ENCODE measurements around the gene METTL2A. TPM values are rescaled to one million over a fixed set of nuclear protein-coding genes. Genes with fewer than 3 reads are reported as not detected.
"Not testable (repeated sequence)": the region's sequence is repeated elsewhere in the genome, so short reads cannot be mapped to it uniquely, and the experiment has no call there.

Gene METTL2A
- total and polyA plus RNA-seq, 3 donors from 2014 or later, result 17.2 to 21.0 (median 17.8) TPM

DNA sequence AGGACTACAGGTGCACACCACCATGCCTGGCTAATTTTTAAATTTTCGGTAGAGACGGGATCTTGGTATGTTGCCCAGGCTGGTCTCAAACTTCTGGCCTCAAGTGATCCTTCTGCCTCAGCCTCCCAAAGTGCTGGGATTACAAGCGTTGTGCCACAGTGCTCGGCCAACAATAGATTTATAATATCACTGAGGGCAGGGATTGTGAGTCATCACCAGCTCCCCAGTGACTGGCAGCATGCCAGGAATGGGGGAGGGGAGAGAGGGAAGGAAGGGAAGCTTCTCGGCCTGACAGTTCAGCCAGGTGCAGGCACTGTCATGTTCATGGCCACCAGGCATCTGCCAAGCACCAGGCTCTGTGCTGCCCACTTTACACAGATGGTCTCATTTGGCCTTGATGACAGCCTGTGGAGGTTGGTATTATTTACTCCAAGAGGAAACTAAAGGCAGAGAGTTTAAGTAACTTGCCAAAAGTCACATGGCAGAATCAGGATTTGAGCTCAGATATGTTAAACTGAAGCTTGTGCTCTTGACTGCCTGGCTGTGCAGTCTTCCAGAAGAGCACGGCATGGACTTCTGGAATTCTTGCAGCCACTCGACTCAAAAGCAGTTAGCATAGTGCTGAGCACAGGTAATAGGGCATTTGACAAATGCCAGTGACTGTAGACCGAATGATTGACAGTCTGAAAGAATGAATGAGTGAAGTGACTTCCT is 47.1 kb downstream of the METTL2A start:
- intact Hi-C loops (cut with DNase I; ENCODE audit: low total_unique reads); H3K4me3 ChIP-seq; H3K27me3 ChIP-seq; H3K4me1 ChIP-seq; H3K9me3 ChIP-seq; H3K36me3 ChIP-seq (ENCODE audit: low read depth, missing control alignments): not testable (repeated sequence)
- DNase-seq, result peak; percentile 59
- peak overlapping the region in 1 of 2 donors; percentile 30 for H3K27ac ChIP-seq
- WGBS, 2 donors, result 57 to 65% methylated on average over 5 of the region's 8 CpGs

DNA sequence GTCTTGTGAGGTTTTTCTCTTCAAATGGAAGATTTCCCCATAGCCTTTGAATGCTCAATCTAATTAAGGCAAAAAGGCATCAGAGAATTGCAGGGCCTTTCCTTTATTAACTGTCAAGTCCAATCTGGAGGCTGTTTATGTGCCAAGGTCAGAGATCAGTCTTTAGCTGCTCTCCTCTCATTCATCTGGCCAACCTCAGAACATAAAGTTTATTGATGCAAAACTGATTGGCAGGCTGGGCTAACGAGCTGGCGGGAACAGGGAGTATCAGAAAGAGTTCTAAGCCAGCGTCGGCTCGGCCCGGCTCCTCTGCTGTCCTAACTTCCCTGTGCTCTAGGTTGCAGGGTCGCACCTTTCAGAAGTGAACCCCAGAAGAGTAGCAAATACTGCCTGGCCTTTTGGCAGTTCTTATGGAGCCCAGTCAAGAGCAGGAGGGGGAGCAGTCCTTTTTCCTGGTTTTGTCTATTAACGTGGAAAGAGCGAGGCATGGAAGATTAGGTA is 47.7 kb downstream of the METTL2A start:
- H3K4me3 ChIP-seq; H3K27ac ChIP-seq; H3K36me3 ChIP-seq (ENCODE audit: low read depth, missing control alignments); H3K27me3 ChIP-seq; H3K9me3 ChIP-seq; DNase-seq; H3K4me1 ChIP-seq; intact Hi-C loops (cut with DNase I; ENCODE audit: low total_unique reads): not testable (repeated sequence)
- WGBS, 2 donors, result 41 to 42% methylated on average over 9 of the region's 9 CpGs

DNA sequence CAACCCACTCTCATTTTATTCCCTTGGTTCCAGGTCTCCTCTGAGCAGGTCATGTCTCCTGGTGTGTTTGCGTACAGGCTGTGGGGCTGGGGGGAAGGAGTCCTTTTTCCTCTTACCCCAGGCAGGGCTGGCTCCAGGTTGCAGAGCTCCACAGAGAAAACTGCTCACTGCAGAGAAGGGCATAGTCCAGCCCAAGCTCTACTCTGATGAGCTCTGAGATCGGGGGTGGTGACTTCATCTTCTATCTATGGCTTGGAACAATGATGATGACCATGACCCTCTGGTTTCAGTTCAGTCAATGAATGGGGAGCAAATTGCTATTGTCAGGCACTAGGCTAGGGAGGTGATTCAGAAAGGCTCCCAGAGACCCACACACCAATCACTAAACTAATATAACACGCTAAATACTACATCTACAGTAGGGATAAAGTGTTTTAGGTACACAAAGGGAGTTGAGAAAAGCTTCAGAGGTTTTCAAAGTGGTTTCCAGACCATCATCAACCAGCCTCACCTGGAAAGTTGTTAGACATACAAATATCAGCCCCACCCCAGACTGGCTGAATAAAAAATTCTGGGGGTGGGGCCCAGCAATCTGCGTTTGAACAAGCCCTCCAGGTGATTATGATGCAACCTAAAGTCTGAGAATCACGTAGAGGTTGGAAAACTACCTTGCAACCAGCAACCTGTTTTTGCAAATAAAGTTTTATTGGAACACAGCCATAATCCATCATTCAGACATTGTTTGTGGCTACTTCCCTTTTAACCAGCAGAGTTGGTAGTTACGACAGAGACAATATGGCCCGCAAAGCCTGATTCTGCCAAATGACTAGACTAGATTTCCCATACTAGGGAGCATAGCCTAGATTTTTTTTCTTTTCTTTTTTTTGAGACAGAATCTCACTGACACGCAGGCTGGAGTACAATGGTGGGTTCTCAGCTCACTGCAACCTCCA is 49.6 kb downstream of the METTL2A start:
- DNase-seq; H3K4me3 ChIP-seq; H3K9me3 ChIP-seq; H3K27me3 ChIP-seq; H3K27ac ChIP-seq; intact Hi-C loops (cut with DNase I; ENCODE audit: low total_unique reads); H3K36me3 ChIP-seq (ENCODE audit: low read depth, missing control alignments): not testable (repeated sequence)
- H3K4me1 ChIP-seq, result peaks cover 13% of the 10 kb centered on the region
- WGBS, 2 donors, result 88 to 92% methylated on average over 8 of the region's 8 CpGs

DNA sequence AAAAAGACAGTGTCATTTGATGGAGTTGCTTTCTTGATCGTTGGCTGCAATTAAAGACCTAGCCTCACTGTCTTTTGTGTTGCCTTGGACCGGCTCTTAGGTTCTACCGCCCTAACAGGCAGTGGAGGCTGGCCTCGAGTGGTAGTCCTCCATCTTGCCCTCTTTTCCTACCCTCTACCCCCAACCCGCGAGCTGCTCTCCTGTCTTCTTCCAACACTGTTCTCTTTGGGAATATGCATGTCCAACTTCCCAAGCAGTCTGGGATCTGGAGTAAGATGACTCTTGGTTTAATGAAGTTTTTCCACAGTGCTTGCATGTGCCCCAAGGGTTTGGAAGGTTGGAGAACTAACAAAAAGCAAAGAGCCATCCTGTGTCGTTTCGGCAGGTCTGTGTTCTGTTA is 53.4 kb downstream of the METTL2A start:
- H3K27me3 ChIP-seq; H3K9me3 ChIP-seq; DNase-seq; intact Hi-C loops (cut with DNase I; ENCODE audit: low total_unique reads); H3K36me3 ChIP-seq (ENCODE audit: low read depth, missing control alignments): not testable (repeated sequence)
- Histone ChIP-seq H3K4me3 (peak overlapping the region in 1 of 2 donors; percentile 84), H3K4me1 (peaks cover 14% of the 10 kb centered on the region), H3K27ac (peak overlapping the region; percentile 80 to 98)
- WGBS, 2 donors, result 38 to 52% methylated on average over 8 of the region's 8 CpGs

DNA sequence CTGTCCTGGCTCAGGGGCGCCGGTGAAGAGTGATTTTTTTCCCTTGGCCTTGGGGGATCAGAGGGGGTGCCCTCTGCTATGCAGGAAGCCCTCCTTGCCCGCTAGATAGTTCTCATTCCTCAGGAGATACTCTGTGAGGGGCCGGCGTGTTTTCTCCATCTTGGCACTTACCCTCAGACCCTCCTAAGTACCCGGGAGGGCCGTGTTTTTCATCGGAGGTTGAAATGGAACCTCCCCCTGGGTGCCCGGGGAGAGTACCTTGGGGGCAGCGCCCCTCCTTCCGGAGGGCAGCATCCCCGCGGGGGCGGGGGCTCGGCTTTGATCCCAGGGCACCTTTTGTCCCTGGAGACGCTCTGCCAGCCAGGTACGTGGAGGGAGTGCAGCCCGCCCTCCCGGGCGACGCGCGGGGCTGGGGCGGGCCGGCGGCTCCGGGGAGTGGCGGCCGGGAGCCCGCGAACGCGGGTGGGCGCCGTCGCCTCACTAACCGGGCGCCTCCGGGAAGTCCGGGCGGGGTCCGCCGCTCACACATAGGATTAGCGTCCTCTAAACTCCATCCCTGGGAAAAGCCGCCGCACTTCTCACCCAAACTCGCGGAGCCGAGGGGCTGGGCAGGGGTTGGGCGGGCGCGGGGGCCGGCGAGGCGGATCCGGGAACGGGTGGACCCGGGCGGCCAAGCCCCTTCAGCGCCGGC is 54.2 kb downstream of the METTL2A start:
- WGBS, 2 donors, result 0% methylated on average over 11 to 54 of the region's 61 CpGs

DNA sequence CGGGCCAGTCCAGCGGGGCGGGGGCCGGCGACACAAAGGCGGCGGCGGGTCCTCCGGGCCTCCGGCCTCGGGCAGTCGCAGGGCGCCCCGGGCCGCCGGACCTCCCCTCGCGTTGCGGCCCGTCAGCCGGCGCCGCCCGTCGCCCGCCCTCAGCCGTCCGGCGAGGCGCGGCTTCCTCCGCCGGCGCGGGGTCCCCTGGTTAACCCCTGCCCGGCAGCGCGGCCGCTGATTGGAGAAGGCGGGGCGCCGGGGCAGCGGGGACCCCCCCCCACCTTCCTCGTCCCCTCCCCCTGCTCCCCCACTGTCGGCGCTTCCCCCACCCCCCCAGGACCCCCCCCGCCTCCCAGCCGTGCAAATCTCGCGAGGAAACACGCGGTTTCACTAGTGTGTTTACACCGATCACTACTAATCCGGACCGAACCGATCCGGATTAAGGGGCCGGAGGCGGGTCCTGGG is 54.8 kb downstream of the METTL2A start, which contains the start of gene TLK2:
Gene TLK2, plus strand, starts transcription at position 402 of the 456 bp plus-strand sequence. CDS start 2,301 bp downstream, outside the sequence.
- peak within 1 kb of the TSS; percentile 94 to 98 for H3K27ac ChIP-seq
- no peaks in the 10 kb centered on the region for H3K9me3 ChIP-seq
- no peaks in the 10 kb centered on the region for H3K27me3 ChIP-seq
- DNase-seq, result peak; percentile 80
- no peak for TF ChIP-seq POLR2A (IDR thresholded peaks at IDR 0.05)
- TF ChIP-seq, protein P1, sequence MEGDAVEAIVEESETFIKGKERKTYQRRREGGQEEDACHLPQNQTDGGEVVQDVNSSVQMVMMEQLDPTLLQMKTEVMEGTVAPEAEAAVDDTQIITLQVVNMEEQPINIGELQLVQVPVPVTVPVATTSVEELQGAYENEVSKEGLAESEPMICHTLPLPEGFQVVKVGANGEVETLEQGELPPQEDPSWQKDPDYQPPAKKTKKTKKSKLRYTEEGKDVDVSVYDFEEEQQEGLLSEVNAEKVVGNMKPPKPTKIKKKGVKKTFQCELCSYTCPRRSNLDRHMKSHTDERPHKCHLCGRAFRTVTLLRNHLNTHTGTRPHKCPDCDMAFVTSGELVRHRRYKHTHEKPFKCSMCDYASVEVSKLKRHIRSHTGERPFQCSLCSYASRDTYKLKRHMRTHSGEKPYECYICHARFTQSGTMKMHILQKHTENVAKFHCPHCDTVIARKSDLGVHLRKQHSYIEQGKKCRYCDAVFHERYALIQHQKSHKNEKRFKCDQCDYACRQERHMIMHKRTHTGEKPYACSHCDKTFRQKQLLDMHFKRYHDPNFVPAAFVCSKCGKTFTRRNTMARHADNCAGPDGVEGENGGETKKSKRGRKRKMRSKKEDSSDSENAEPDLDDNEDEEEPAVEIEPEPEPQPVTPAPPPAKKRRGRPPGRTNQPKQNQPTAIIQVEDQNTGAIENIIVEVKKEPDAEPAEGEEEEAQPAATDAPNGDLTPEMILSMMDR (IDR thresholded peaks at IDR 0.05), result no peak
- H3K4me1 ChIP-seq, result peaks cover 14% of the 10 kb centered on the region
- no peaks in the 10 kb centered on the region for H3K36me3 ChIP-seq (ENCODE audit: low read depth, missing control alignments)
- intact Hi-C loops (cut with DNase I; ENCODE audit: low total_unique reads), result no loop called here
- peak within 1 kb of the TSS; percentile 84 to 88 for H3K4me3 ChIP-seq
- WGBS, 2 donors, result 1 to 2% methylated on average over 19 to 38 of the region's 59 CpGs

More for the DNA sequence above, 54.2 kb downstream of the METTL2A start:
- H3K36me3 ChIP-seq (ENCODE audit: low read depth, missing control alignments); H3K9me3 ChIP-seq; intact Hi-C loops (cut with DNase I; ENCODE audit: low total_unique reads); H3K27me3 ChIP-seq: not testable (repeated sequence)
- peak; percentile 38 for DNase-seq
- H3K4me3 ChIP-seq, result peak overlapping the region; percentile 84 to 88
- peaks cover 14% of the 10 kb centered on the region for H3K4me1 ChIP-seq
- H3K27ac ChIP-seq, result peak overlapping the region; percentile 80 to 98

DNA sequence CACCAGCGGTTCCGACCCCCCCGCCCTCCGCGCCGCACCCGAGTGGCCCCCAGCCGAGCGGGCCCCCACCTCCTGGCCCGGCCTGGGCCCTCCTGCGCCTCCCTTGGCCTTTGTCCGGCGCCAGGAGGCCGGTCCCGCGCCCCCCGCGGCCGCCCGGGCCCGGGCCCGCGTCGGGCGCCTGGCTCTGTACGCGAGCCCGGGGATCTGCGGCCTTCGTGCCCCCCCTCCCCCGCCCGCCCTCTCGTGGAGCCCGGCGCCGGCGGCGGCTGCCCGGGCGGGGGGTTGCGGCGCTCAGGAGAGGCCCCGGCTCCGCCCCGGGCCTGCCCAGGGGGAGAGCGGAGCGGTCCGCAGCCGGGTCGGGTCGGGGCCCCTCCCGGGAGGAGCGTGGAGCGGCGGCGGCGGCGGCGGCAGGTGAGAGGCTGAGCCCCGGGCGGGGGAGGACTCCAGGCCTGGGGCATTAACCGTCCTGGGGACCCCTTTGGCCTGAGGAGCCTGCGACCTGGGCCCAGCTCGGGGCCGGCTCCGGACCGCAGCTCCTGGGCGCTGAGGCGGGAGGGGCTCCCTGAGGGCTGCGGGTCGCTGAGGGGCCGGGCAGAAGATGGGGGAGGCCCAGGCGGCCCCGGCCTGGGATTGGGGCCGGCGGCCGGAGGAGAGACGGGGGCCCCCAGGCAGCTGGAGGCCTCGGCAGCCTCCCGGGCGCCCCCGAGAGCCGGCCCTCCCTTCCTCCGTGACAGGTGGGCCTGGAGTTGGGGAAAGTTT is 55.4 kb downstream of the METTL2A start:
- 0% methylated on average over 29 of the region's 84 CpGs; no CpG with 5 or more reads in 1 of the 2 donors for WGBS, 2 donors
- not testable (repeated sequence) for DNase-seq
- H3K4me1 ChIP-seq, result peaks cover 14% of the 10 kb centered on the region

DNA sequence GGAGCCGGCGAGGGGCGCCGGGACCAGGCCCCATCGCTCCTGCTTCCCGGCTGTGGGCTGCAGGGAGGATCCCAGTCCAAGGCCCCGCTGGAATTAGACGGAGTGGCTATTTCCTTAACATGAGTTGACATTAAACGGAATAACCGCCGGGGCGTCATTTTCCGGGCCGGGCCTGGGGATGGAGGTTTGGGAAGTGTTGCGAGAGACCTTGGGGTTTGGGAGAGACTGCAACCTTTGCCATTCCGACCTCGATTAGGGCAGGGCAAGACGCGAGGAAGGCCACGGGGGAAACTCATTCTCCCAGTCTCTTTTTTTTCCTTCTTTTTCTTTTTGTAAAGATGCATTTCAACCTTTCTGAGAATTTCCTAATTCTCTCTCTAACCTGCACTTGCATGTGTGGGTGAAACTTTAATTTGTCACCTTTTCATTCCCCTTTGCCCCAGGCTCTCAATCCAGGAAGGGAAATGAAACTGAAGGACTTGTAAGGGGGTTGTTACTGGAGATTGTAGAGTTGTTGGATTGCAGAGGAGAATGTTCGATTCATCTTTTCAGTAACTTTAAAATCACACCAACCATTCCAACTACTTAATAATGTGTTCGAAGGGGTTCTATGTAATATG is 56.1 kb downstream of the METTL2A start:
- H3K9me3 ChIP-seq; intact Hi-C loops (cut with DNase I; ENCODE audit: low total_unique reads); H3K27me3 ChIP-seq; H3K36me3 ChIP-seq (ENCODE audit: low read depth, missing control alignments): not testable (repeated sequence)
- WGBS, 2 donors, result 0 to 1% methylated on average over 15 to 18 of the region's 22 CpGs
- Histone ChIP-seq H3K4me3 (peak overlapping the region; percentile 84 to 88), H3K27ac (peak overlapping the region; percentile 94 to 98), H3K4me1 (peaks cover 14% of the 10 kb centered on the region)
- peak; percentile 34 for DNase-seq

More for the DNA sequence above, 55.4 kb downstream of the METTL2A start:
- Histone ChIP-seq H3K4me3 (peak overlapping the region; percentile 84 to 88), H3K27ac (peak overlapping the region; percentile 94 to 98)
- intact Hi-C loops (cut with DNase I; ENCODE audit: low total_unique reads); H3K36me3 ChIP-seq (ENCODE audit: low read depth, missing control alignments); H3K9me3 ChIP-seq; H3K27me3 ChIP-seq: not testable (repeated sequence)

DNA sequence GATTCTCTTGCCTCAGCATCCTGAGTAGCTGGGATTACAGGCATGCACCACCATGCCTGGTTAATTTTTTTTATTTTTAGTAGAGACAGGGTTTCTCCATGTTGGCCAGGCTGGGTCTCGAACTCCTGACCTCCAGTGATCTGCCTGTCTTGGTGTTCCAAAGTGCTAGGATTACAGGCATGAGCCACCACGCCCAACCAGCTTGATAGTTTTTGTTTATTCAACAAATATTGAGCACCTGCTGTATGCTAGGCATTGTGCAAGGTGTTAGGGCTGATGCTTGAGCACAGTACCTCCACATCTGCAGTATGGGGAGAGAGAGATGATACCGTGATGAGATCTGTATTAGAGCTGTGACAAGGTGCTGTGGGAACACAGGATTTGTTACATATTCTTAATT is 58.9 kb downstream of the METTL2A start:
- 73 to 91% methylated on average over 3 of the region's 3 CpGs for WGBS, 2 donors
- H3K4me3 ChIP-seq; H3K9me3 ChIP-seq; H3K36me3 ChIP-seq (ENCODE audit: low read depth, missing control alignments); intact Hi-C loops (cut with DNase I; ENCODE audit: low total_unique reads); H3K27ac ChIP-seq; H3K4me1 ChIP-seq; DNase-seq; H3K27me3 ChIP-seq: not testable (repeated sequence)
